Measurements from ENCODE around the gene FAM53A. TPM values are rescaled to one million over a fixed set of nuclear protein-coding genes. Genes with fewer than 3 reads are reported as not detected.

The FAM53A gene
- total RNA-seq, 2 experiments from 2014 or later: 1.4 to 1.8 TPM

- no peak for TF ChIP-seq EZH2phosphoT487 (IDR thresholded peaks at IDR 0.05; ENCODE audit: borderline replicate concordance, low read depth, low read length)
- TF ChIP-seq CTCF (conservative IDR thresholded peaks at IDR 0.05; ENCODE audit: low read length): no peak
- no peak for DNase-seq (ENCODE audit: low spot score)
- CTCF ChIA-PET (ENCODE audit: unreplicated experiment): no interaction called here
Observed at GRCh38 chr4:1640190-1640589, 43.9 kb downstream of the FAM53A start.

GRCh38 chr4:1639299-1639868, 44.7 kb downstream of the FAM53A start:
- CTCF ChIA-PET (ENCODE audit: unreplicated experiment): no interaction called here
- DNase-seq (ENCODE audit: low spot score): no peak

More at GRCh38 chr4:1640190-1640589, 43.9 kb downstream of the FAM53A start:
- Histone ChIP-seq H3K4me3 (ENCODE audit: low read depth, low read length, poor library complexity, severe bottlenecking) (no peak overlapping the region), H3K79me2 (ENCODE audit: insufficient read depth, low read depth, low read length) (no peaks in the 10 kb centered on the region), H3K27ac (ENCODE audit: low read depth, low read length, poor library complexity, severe bottlenecking) (no peak overlapping the region), H3K9me2 (ENCODE audit: insufficient read depth, low read length) (no peaks in the 10 kb centered on the region), H3K4me1 (ENCODE audit: insufficient read depth, low read length, poor library complexity, severe bottlenecking) (no peaks in the 10 kb centered on the region), H3K36me3 (ENCODE audit: insufficient read depth, low read length) (no peaks in the 10 kb centered on the region), H3K4me2 (ENCODE audit: low read length) (no peak overlapping the region), H4K20me1 (ENCODE audit: insufficient read depth, low read length) (no peaks in the 10 kb centered on the region), H2AFZ (ENCODE audit: low read length) (no peak overlapping the region), H3K9me3 (ENCODE audit: low read length) (no peaks in the 10 kb centered on the region)
- BruUV-seq (replicated peaks): no TSS peak
- POLR2A ChIA-PET: interaction anchor here (0.6 kb wide), 1 partner anchor 60 kb away, joined by 3 read pairs; no protein-coding TSS in a partner anchor
- intact Hi-C loops (cut with micrococcal nuclease; ENCODE audit: unreplicated experiment): no loop called here

More at GRCh38 chr4:1639299-1639868, 44.7 kb downstream of the FAM53A start:
- Histone ChIP-seq H4K20me1 (ENCODE audit: insufficient read depth, low read length) (no peaks in the 10 kb centered on the region), H3K4me1 (ENCODE audit: insufficient read depth, low read length, poor library complexity, severe bottlenecking) (no peaks in the 10 kb centered on the region), H3K9me3 (ENCODE audit: low read length) (no peaks in the 10 kb centered on the region), H3K4me3 (ENCODE audit: low read depth, low read length, poor library complexity, severe bottlenecking) (no peak overlapping the region), H2AFZ (ENCODE audit: low read length) (no peak overlapping the region), H3K4me2 (ENCODE audit: low read length) (no peak overlapping the region), H3K9me2 (ENCODE audit: insufficient read depth, low read length) (no peaks in the 10 kb centered on the region), H3K27ac (ENCODE audit: low read depth, low read length, poor library complexity, severe bottlenecking) (no peak overlapping the region), H3K79me2 (ENCODE audit: insufficient read depth, low read depth, low read length) (no peaks in the 10 kb centered on the region), H3K36me3 (ENCODE audit: insufficient read depth, low read length) (no peaks in the 10 kb centered on the region)
- no peak for TF ChIP-seq EZH2phosphoT487 (IDR thresholded peaks at IDR 0.05; ENCODE audit: borderline replicate concordance, low read depth, low read length)
- TF ChIP-seq CTCF (conservative IDR thresholded peaks at IDR 0.05; ENCODE audit: low read length): no peak
- POLR2A ChIA-PET: no interaction called here
- no TSS peak for BruUV-seq (replicated peaks)
- intact Hi-C loops (cut with micrococcal nuclease; ENCODE audit: unreplicated experiment): no loop called here
